Mucosa of descending colon (tissue), 3 donors: ENCODE results near the gene RIC8A. TPM values are rescaled to one million over a fixed set of nuclear protein-coding genes. Genes with fewer than 3 reads are reported as not detected.

Experiments used
- ATAC-seq: fragments of 200-7000 bp; cut with Tn5 transposase; one replicate; pipeline ENCODE4 v1.9.1; 2020; ENCODE audit warnings: mild to moderate bottlenecking, moderate library complexity
- DNase-seq, 3 donors: peaks; one replicate each; pipeline ENCODE4 v3.0.0-alpha.2; 2020
- H3K36me3 ChIP-seq: fragments of 200-600 bp; one replicate; pipeline ENCODE4 v1.8.0; 2021; ENCODE audit warnings: low read depth, mild to moderate bottlenecking
- H3K4me1 ChIP-seq: fragments of 200-600 bp; one replicate; pipeline ENCODE4 v1.8.0; 2021; ENCODE audit warnings: low read depth, mild to moderate bottlenecking
- H3K4me3 ChIP-seq: fragments of 200-600 bp; one replicate; pipeline ENCODE4 v1.8.0; 2021; ENCODE audit warnings: mild to moderate bottlenecking
- H3K9me3 ChIP-seq: fragments of 200-600 bp; one replicate; pipeline ENCODE4 v1.8.0; 2021; ENCODE audit warnings: mild to moderate bottlenecking
- intact Hi-C, 2 donors: fragments of 100-400 bp; cut with DNase I in 1 of 2; cut with micrococcal nuclease in 1 of 2; formaldehyde crosslinking; loops; one replicate each; pipeline versions ENCODE4 v1.11.0 to v1.11.1; 2022; cut with DNase I, micrococcal nuclease
- total RNA-seq, 3 donors: library from RNA; stranded (reverse); fragmentation: NEBNext Ultra II Directional in 2 of 3; extraction: Animal tissue kit (Norgen Biotek cat#: 25700) in 2 of 3; gene quantifications; one replicate each; pipeline versions ENCODE4 v1.2.1 to v1.2.4, GENCODE V29; 2021 to 2023
- TF ChIP-seq, protein P1 (sequence below): fragments of 200-600 bp; IDR thresholded peaks from one replicate; pipeline ENCODE4 v1.8.0; 2022; ENCODE audit warnings: antibody characterized with exemption, mild to moderate bottlenecking
- donor health status: DM: no; HTN: no; CAD: no; lungs with moderate emphysema.
- donor health status: DM: no; HTN: no; CAD: no.
- donor health status: DM: no; HTN: yes; CAD: no.

RIC8A gene
- total RNA-seq, 3 donors from 2014 or later, result 75.1 to 93.1 (median 82.2) TPM

DNA sequence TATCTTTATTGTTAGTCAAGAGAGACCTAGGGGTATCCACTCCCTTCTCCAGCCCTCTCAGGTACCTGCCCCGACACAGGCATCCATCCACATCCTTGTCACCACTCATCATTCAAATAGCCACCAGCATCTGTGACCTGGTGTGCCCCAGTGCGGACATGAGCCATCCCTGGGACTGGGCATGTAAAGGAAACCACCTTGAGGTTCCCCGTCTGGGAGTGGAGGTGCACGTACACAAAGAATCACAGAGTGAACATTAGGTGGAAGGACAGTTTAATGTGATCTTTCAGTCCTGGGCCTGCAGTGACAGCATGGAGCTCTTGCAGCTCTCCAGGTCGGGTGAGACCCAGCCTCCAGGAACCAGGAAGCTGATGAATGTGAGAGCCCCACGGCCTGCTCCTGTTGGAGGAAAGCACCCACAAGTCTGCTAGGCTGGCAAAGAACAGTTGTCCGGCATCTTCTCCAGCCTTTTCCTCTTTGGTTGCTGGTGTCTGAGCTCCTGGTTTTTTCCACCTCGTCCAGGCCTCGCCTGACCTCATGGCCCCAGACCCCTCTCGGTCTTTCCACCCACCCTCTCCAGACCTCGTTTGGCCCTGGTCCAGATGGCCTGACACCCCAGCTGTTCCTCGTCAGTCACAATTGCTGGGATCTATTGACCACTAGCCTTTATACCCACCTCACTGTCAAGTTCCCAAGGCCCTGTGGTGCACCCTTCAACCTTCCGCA lies 45.8 kb downstream of the RIC8A start:
- no peak for ATAC-seq
- H3K4me1 ChIP-seq, result no peaks in the 10 kb centered on the region
- no peak overlapping the region for H3K4me3 ChIP-seq
- H3K36me3 ChIP-seq, result peaks cover 6% of the 10 kb centered on the region
- no peaks in the 10 kb centered on the region for H3K9me3 ChIP-seq
- DNase-seq, result no peak
- TF ChIP-seq, protein P1, sequence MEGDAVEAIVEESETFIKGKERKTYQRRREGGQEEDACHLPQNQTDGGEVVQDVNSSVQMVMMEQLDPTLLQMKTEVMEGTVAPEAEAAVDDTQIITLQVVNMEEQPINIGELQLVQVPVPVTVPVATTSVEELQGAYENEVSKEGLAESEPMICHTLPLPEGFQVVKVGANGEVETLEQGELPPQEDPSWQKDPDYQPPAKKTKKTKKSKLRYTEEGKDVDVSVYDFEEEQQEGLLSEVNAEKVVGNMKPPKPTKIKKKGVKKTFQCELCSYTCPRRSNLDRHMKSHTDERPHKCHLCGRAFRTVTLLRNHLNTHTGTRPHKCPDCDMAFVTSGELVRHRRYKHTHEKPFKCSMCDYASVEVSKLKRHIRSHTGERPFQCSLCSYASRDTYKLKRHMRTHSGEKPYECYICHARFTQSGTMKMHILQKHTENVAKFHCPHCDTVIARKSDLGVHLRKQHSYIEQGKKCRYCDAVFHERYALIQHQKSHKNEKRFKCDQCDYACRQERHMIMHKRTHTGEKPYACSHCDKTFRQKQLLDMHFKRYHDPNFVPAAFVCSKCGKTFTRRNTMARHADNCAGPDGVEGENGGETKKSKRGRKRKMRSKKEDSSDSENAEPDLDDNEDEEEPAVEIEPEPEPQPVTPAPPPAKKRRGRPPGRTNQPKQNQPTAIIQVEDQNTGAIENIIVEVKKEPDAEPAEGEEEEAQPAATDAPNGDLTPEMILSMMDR, result no peak
- intact Hi-C loops, result no loop called here

GRCh38 chr11:253886-254270 lies 46.4 kb downstream of the RIC8A start:
- no peak for ATAC-seq
- Histone ChIP-seq H3K36me3 (peaks cover under 1% of the 10 kb centered on the region), H3K4me3 (no peak overlapping the region), H3K9me3 (no peaks in the 10 kb centered on the region), H3K4me1 (no peaks in the 10 kb centered on the region)
- TF ChIP-seq, protein P1, result no peak
- DNase-seq, result no peak
- intact Hi-C loops, result no loop called here

DNA sequence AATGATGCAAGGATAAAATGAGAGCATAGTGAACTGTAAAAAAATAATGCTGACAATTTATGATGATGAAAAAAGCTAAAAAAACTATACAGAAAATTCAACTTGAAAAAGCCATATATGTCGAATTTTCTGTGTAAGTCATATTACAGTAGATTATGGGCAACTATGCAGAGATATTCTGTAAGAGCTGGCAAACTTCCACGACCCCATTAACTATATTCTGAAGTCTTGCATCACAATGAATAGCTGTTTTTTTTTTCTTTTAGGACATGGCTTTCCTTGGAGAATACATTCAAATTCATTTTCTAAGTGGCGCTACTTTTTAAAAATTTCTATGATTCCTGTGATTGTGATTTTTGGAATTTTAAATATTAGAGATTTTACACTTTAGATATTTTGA lies 47.7 kb downstream of the RIC8A start:
- intact Hi-C loops, result no loop called here
- Histone ChIP-seq H3K9me3 (no peaks in the 10 kb centered on the region), H3K4me1 (no peaks in the 10 kb centered on the region), H3K4me3 (no peak overlapping the region), H3K36me3 (no peaks in the 10 kb centered on the region)
- no peak for DNase-seq
- TF ChIP-seq, protein P1, result no peak
- no peak for ATAC-seq

- no peaks in the 10 kb centered on the region for H3K36me3 ChIP-seq
- TF ChIP-seq, protein P1, result no peak
- no peaks in the 10 kb centered on the region for H3K9me3 ChIP-seq
- ATAC-seq, result no peak
- intact Hi-C loops, result no loop called here
- DNase-seq, result no peak
- H3K4me3 ChIP-seq, result no peak overlapping the region
- H3K4me1 ChIP-seq, result no peaks in the 10 kb centered on the region
Measured at GRCh38 chr11:255816-256215, 48.3 kb downstream of the RIC8A start.

- Histone ChIP-seq H3K9me3 (no peaks in the 10 kb centered on the region), H3K4me1 (no peaks in the 10 kb centered on the region), H3K4me3 (no peak overlapping the region), H3K36me3 (no peaks in the 10 kb centered on the region)
- DNase-seq, result no peak
- TF ChIP-seq, protein P1, result no peak
- ATAC-seq, result no peak
- intact Hi-C loops, result no loop called here
Measured at GRCh38 chr11:256952-257737, 49.6 kb downstream of the RIC8A start.
